ENCODE results near the gene ALPP.
"Not testable (repeated sequence)": the region's sequence is repeated elsewhere in the genome, so short reads cannot be mapped to it uniquely, and the experiment has no call there.

The ALPP gene

GRCh38 chr2:232378735-232379151 lies at the start of gene ALPP:
ALPP (plus strand) TSS chr2:232378751; CDS start chr2:232378803, 52 bp downstream.
- not testable (repeated sequence) for DNase-seq (ENCODE audit: low read depth in 2 of 2, low spot score in 1 of 2)

GRCh38 chr2:232329716-232330067 lies 48.9 kb upstream of the ALPP start:
- no peak for DNase-seq (ENCODE audit: low read depth in 2 of 2, low spot score in 1 of 2)

GRCh38 chr2:232330068-232330999 lies 48.2 kb upstream of the ALPP start:
- DNase-seq (ENCODE audit: low read depth in 2 of 2, low spot score in 1 of 2) = no peak

GRCh38 chr2:232331061-232331460 lies 47.5 kb upstream of the ALPP start:
- DNase-seq (ENCODE audit: low read depth in 2 of 2, low spot score in 1 of 2) = not testable (repeated sequence)

GRCh38 chr2:232331641-232332040 lies 46.9 kb upstream of the ALPP start:
- not testable (repeated sequence) for DNase-seq (ENCODE audit: low read depth in 2 of 2, low spot score in 1 of 2)

- DNase-seq (ENCODE audit: low read depth in 2 of 2, low spot score in 1 of 2) = not testable (repeated sequence)
Measured at GRCh38 chr2:232332244-232332939, 46.2 kb upstream of the ALPP start.

GRCh38 chr2:232332940-232333259 lies 45.7 kb upstream of the ALPP start:
- no peak for DNase-seq (ENCODE audit: low read depth in 2 of 2, low spot score in 1 of 2)

GRCh38 chr2:232333361-232334135 lies 45.0 kb upstream of the ALPP start:
- no peak for DNase-seq (ENCODE audit: low read depth in 2 of 2, low spot score in 1 of 2)

- not testable (repeated sequence) for DNase-seq (ENCODE audit: low read depth in 2 of 2, low spot score in 1 of 2)
Measured at GRCh38 chr2:232334136-232334884, 44.2 kb upstream of the ALPP start.

GRCh38 chr2:232334885-232335205 lies 43.7 kb upstream of the ALPP start:
- DNase-seq (ENCODE audit: low read depth in 2 of 2, low spot score in 1 of 2) = not testable (repeated sequence)

- DNase-seq (ENCODE audit: low read depth in 2 of 2, low spot score in 1 of 2) = not testable (repeated sequence)
Measured at GRCh38 chr2:232335206-232335858, 43.2 kb upstream of the ALPP start.

- DNase-seq (ENCODE audit: low read depth in 2 of 2, low spot score in 1 of 2) = no peak
Measured at GRCh38 chr2:232335859-232336215, 42.7 kb upstream of the ALPP start.

- DNase-seq (ENCODE audit: low read depth in 2 of 2, low spot score in 1 of 2) = no peak
Measured at GRCh38 chr2:232336241-232336736, 42.3 kb upstream of the ALPP start.

GRCh38 chr2:232336981-232337720 lies 41.4 kb upstream of the ALPP start:
- DNase-seq (ENCODE audit: low read depth in 2 of 2, low spot score in 1 of 2) = no peak

- not testable (repeated sequence) for DNase-seq (ENCODE audit: low read depth in 2 of 2, low spot score in 1 of 2)
Measured at GRCh38 chr2:232338094-232338758, 40.3 kb upstream of the ALPP start.

GRCh38 chr2:232338759-232339106 lies 39.8 kb upstream of the ALPP start:
- DNase-seq (ENCODE audit: low read depth in 2 of 2, low spot score in 1 of 2) = no peak

- DNase-seq (ENCODE audit: low read depth in 2 of 2, low spot score in 1 of 2) = no peak
Measured at GRCh38 chr2:232339121-232340081, 39.1 kb upstream of the ALPP start.

All from stimulated activated CD8-positive, alpha-beta memory T cell treated with anti-CD3 and anti-CD28 coated beads, Interleukin-4, amount 100 ng/mL, for 4 hours (primary cell).